Fibroblast of lung (primary cell): ENCODE measurements around the gene HTR3D.

Experiments
- CTCF ChIP-seq, 2 donors: IDR thresholded peaks in 1 of 2; conservative IDR thresholded peaks in 1 of 2; 1 replicate in 1 of 2; 2 replicates in 1 of 2; pipeline ENCODE4 v1.5.1; 2011 to 2012; ENCODE audit warnings: low read length in 2 of 2, control low read depth in 1 of 2, inconsistent platforms in 1 of 2, low read depth in 1 of 2, mild to moderate bottlenecking in 1 of 2
- EZH2 ChIP-seq: IDR thresholded peaks from 2 replicates; pipeline ENCODE4 v1.5.1; 2012; ENCODE audit warnings: low read length, control low read depth, mild to moderate bottlenecking; ENCODE audit errors: missing control alignments

- TF ChIP-seq CTCF (conservative IDR thresholded peaks at IDR 0.05 in 1 of 2, IDR thresholded peaks at IDR 0.05 in 1 of 2; ENCODE audit: low read depth in 1 of 2, low read length in 2 of 2), result no peak
- TF ChIP-seq EZH2, result no peak
These were observed 42.1 kb downstream of the HTR3D start for GRCh38 chr3:184073621-184074020.
